PC-3 (cell line): ENCODE data around the gene SIM2. TPM values are rescaled to one million over a fixed set of nuclear protein-coding genes. Genes with fewer than 3 reads are reported as not detected.

Experiments used
- ATAC-seq: fragments of 200-7000 bp; cut with Tn5 transposase; 2 replicates; pipeline ENCODE4 v1.9.1; 2020; ENCODE audit warnings: mild to moderate bottlenecking, moderate library complexity
- BruUV-seq: library from RNA; stranded (reverse); fragments of 400-500 nt; replicated peaks from 2 replicates; lab custom pipeline; 2021; lab: Mats Ljungman, UMichigan
- CTCF ChIA-PET: fragments of 300-600 bp; sonication (Branson Sonifier 250); formaldehyde crosslinking; loops from one replicate; lab custom pipeline; 2022; ENCODE audit warnings: antibody characterized with exemption; lab: Charles Lee
- POLR2A ChIA-PET: fragments of 300-600 bp; sonication (Branson Sonifier 250); formaldehyde crosslinking; loops from one replicate; lab custom pipeline; 2022; ENCODE audit warnings: antibody characterized with exemption; ENCODE audit not compliant: unreplicated experiment; lab: Charles Lee
- DNase-seq: peaks from one replicate; pipeline ENCODE4 v3.0.0-alpha.2; 2015
- H2AFZ ChIP-seq: fragments of 300-600 bp; sonication (generic); 2 replicates; pipeline ENCODE4 v1.6.0; 2016; ENCODE audit warnings: antibody characterized with exemption, low read length
- H3F3A ChIP-seq: fragments of 300-600 bp; sonication (generic); one replicate; pipeline ENCODE4 v1.6.0; 2017; ENCODE audit warnings: antibody characterized with exemption, low read length, control low read depth, mild to moderate bottlenecking; ENCODE audit not compliant: unreplicated experiment
- H3K27ac ChIP-seq: fragments of 300-600 bp; sonication (generic); 2 replicates; pipeline ENCODE4 v1.5.1; 2016; ENCODE audit warnings: mild to moderate bottlenecking, low read length
- H3K27me3 ChIP-seq: fragments of 300-600 bp; sonication (generic); 2 replicates; pipeline ENCODE4 v1.6.1; 2016; ENCODE audit warnings: low read length, mixed read lengths
- H3K36me3 ChIP-seq: fragments of 300-600 bp; sonication (generic); 2 replicates; pipeline ENCODE4 v1.6.1; 2016; ENCODE audit warnings: low read depth, mixed run types, low read length, mixed read lengths
- H3K4me1 ChIP-seq: fragments of 300-600 bp; sonication (generic); 2 replicates; pipeline ENCODE4 v1.5.1; 2016; ENCODE audit warnings: low read length; ENCODE audit not compliant: insufficient read depth
- H3K4me2 ChIP-seq: fragments of 300-600 bp; sonication (generic); 2 replicates; pipeline ENCODE4 v1.6.0; 2016; ENCODE audit warnings: low read length
- H3K4me3 ChIP-seq: fragments of 300-600 bp; sonication (generic); 2 replicates; pipeline ENCODE4 v1.5.1; 2016; ENCODE audit warnings: mild to moderate bottlenecking, low read length, mixed read lengths
- H3K79me2 ChIP-seq: fragments of 300-600 bp; sonication (generic); 2 replicates; pipeline ENCODE4 v1.6.1; 2017; ENCODE audit warnings: low read length, mixed read lengths
- H3K9ac ChIP-seq: fragments of 300-600 bp; sonication (generic); 2 replicates; pipeline ENCODE4 v1.6.0; 2016; ENCODE audit warnings: mild to moderate bottlenecking, low read length
- H3K9me2 ChIP-seq: fragments of 300-600 bp; sonication (generic); replicated peaks from 2 replicates; pipeline ENCODE4 v1.6.1; 2016; ENCODE audit warnings: mixed run types, low read length, mixed read lengths
- H3K9me3 ChIP-seq: fragments of 300-600 bp; sonication (generic); 2 replicates; pipeline ENCODE4 v1.6.1; 2016; ENCODE audit warnings: low read length, mixed read lengths
- H4K20me1 ChIP-seq: fragments of 300-600 bp; sonication (generic); 2 replicates; pipeline ENCODE4 v1.6.1; 2016; ENCODE audit warnings: low read length, mixed read lengths
- EZH2 ChIP-seq: fragments of 300-600 bp; sonication (generic); IDR thresholded peaks from one replicate; pipeline ENCODE4 v1.6.1; 2017; ENCODE audit warnings: antibody characterized with exemption, mild to moderate bottlenecking, low read length; ENCODE audit not compliant: unreplicated experiment
- EZH2phosphoT487 ChIP-seq: fragments of 300-600 bp; sonication (generic); IDR thresholded peaks from 2 replicates; pipeline ENCODE4 v1.6.1; 2018; ENCODE audit warnings: mild to moderate bottlenecking, antibody characterized with exemption, low read length, borderline replicate concordance
- intact Hi-C: fragments of 100-400 bp; cut with micrococcal nuclease; formaldehyde crosslinking; loops from 2 replicates; pipeline ENCODE4 v1.9.0; 2023
- total RNA-seq: library from RNA; depleted of rRNA; stranded (reverse); fragments of >200 nt; gene quantifications from 2 replicates; pipeline ENCODE4 v1.2.3, GENCODE V29; 2014
- TF ChIP-seq, protein P1 (sequence below): fragments of 300-600 bp; sonication (generic); conservative IDR thresholded peaks from 2 replicates; pipeline ENCODE4 v1.5.1; 2017; ENCODE audit warnings: antibody characterized with exemption, low read depth, mild to moderate bottlenecking, low read length

SIM2 gene
- total RNA-seq, 1 experiment from 2014 or later, result 71.2 TPM

DNA sequence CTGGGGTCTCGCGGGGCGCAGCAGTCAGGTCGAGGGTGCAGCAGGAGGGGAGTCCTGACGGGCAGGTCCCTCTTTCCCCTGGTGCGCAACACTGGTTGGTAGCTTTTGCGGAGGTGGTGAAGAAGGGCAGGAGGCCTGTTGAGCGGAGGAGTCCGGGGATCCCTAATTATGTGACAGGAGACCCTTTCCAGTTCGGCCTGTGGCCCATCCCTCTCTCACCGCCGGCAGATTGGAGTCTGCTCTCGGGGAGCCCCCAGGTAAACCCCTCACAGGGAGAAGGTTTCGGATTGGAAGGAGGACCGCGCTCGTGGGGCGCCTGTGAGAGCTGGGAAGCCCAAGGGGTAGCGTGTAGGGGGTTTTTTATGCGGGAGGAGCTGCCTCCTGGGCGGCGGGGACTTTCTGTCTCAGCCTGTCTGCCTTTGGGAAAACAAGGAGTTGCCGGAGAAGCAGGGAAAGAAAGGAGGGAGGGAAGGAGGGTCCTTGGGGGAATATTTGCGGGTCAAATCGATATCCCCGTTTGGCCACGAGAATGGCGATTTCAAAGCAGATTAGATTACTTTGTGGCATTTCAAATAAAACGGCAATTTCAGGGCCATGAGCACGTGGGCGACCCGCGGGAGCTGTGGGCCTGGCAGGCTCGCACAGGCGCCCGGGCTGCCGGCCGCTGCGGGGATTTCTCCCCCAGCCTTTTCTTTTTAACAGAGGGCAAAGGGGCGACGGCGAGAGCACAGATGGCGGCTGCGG is 9.5 kb downstream of the SIM2 start:
- no peak for ATAC-seq
- no peak overlapping the region for H3K27ac ChIP-seq
- H3K27me3 ChIP-seq, result no peaks in the 10 kb centered on the region
- no peak overlapping the region for H3K4me3 ChIP-seq
- H4K20me1 ChIP-seq, result peaks cover 60% of the 10 kb centered on the region
- H3K79me2 ChIP-seq, result peaks cover 100% of the 10 kb centered on the region
- H3K9me2 ChIP-seq, result no peaks in the 10 kb centered on the region
- ChIA-PET CTCF (no interaction called here), POLR2A (no interaction called here)
- H2AFZ ChIP-seq, result no peak overlapping the region
- no peak overlapping the region for H3K4me2 ChIP-seq
- H3K9ac ChIP-seq, result no peak overlapping the region
- no TSS peak for BruUV-seq
- no peaks in the 10 kb centered on the region for H3K9me3 ChIP-seq
- no peak for DNase-seq
- intact Hi-C loops, result no loop called here
- TF ChIP-seq EZH2phosphoT487 (no peak), EZH2 (no peak)
- TF ChIP-seq, protein P1, sequence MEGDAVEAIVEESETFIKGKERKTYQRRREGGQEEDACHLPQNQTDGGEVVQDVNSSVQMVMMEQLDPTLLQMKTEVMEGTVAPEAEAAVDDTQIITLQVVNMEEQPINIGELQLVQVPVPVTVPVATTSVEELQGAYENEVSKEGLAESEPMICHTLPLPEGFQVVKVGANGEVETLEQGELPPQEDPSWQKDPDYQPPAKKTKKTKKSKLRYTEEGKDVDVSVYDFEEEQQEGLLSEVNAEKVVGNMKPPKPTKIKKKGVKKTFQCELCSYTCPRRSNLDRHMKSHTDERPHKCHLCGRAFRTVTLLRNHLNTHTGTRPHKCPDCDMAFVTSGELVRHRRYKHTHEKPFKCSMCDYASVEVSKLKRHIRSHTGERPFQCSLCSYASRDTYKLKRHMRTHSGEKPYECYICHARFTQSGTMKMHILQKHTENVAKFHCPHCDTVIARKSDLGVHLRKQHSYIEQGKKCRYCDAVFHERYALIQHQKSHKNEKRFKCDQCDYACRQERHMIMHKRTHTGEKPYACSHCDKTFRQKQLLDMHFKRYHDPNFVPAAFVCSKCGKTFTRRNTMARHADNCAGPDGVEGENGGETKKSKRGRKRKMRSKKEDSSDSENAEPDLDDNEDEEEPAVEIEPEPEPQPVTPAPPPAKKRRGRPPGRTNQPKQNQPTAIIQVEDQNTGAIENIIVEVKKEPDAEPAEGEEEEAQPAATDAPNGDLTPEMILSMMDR, result no peak
- H3K36me3 ChIP-seq, result peaks cover 30% of the 10 kb centered on the region
- H3K4me1 ChIP-seq, result peaks cover 19% of the 10 kb centered on the region
- no peaks in the 10 kb centered on the region for H3F3A ChIP-seq

DNA sequence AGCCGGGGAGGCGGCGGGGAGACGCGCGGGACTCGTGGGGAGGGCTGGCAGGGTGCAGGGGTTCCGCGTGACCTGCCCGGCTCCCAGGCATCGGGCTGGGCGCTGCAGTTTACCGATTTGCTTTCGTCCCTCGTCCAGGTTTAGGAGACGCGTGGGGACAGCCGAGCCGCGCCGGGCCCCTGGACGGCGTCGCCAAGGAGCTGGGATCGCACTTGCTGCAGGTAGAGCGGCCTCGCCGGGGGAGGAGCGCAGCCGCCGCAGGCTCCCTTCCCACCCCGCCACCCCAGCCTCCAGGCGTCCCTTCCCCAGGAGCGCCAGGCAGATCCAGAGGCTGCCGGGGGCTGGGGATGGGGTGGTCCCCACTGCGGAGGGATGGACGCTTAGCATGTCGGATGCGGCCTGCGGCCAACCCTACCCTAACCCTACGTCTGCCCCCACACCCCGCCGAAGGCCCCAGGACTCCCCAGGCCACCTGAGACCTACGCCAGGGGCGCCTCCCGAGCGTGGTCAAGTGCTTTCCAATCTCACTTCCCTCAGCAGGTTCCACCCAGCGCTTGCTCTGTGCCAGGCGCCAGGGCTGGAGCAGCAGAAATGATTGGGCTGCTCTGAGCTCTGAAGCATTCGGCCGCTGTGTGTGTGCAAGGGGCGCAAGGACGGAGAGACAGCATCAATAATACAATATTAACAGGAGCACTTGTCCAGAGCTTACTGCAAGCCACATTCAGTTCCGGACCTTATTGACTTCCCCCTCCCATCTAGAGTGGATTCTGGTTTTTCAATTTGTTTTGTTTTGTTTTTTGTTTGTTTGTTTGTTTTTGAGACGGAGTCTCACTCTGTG is 10.3 kb downstream of the SIM2 start:
- Histone ChIP-seq H4K20me1 (peaks cover 52% of the 10 kb centered on the region), H2AFZ (no peak overlapping the region), H3K4me3 (no peak overlapping the region), H3K27me3 (no peaks in the 10 kb centered on the region), H3K27ac (no peak overlapping the region), H3K9me2 (no peaks in the 10 kb centered on the region), H3K79me2 (peaks cover 100% of the 10 kb centered on the region), H3K4me2 (no peak overlapping the region), H3F3A (no peaks in the 10 kb centered on the region), H3K4me1 (peaks cover 27% of the 10 kb centered on the region), H3K9me3 (no peaks in the 10 kb centered on the region), H3K9ac (no peak overlapping the region), H3K36me3 (peaks cover 34% of the 10 kb centered on the region)
- no peak for ATAC-seq
- intact Hi-C loops, result no loop called here
- no peak for TF ChIP-seq EZH2
- no peak for TF ChIP-seq EZH2phosphoT487
- TF ChIP-seq, protein P1, result no peak
- ChIA-PET POLR2A (no interaction called here), CTCF (no interaction called here)
- DNase-seq, result no peak
- no TSS peak for BruUV-seq
